GM19328 (cell line): ENCODE measurements around the gene PARD3.

Source experiments
- ATAC-seq: cut with Tn5 transposase; IDR thresholded peaks from one replicate; pipeline ENCODE4 v1.9.1; 2021; ENCODE audit warnings: mild to moderate bottlenecking, moderate library complexity; ENCODE audit not compliant: unreplicated experiment

The PARD3 gene

DNA sequence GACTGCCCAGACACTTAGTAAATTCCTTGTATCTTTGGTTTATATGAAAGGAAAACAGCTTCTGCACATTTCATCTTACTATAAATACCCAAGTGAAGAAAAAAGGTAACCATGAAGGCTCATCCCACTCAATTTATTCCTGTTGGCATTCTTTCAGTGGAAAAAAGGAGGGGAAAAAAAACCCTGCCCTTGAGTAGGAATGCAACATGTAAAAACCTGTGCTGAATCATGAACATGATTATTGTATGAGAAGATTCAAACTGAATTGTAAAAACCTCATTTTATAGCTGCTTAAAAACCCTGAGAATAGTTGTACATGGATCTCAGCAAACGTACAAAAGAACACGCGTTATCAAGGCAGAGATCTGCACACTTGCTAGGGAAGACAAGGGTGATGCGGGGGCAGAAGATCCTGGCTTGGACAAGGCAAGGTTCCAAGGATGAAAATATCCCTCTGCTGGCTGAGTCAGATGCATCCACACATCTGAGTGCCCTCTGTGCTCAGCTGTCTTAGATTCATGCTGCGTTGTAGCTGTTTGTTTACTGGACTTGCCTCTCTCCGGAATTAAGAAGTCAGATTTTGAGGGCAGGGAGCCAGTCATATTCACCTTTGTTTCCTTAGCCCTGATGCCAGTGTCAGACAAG lies 658.2 kb downstream of the PARD3 start:
- ATAC-seq: no peak

DNA sequence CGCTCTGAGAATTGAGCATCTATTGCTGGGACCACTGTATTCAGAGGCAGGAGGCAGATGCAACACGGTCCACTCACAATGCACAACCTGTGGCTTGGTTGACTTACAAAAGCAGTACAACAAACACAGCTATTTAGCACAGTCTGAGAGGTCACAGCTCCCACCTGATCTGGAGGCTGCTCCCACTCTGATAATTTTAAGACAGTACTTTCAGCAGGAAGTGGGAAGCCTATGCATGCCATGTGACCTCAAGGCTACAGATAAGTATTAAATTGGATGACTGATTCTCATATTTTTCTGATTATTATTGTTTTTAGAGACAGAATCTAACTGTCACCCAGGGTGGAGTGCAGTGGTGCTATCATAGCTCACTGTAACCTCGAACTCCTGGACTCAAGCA lies 659.3 kb downstream of the PARD3 start:
- ATAC-seq: no peak

DNA sequence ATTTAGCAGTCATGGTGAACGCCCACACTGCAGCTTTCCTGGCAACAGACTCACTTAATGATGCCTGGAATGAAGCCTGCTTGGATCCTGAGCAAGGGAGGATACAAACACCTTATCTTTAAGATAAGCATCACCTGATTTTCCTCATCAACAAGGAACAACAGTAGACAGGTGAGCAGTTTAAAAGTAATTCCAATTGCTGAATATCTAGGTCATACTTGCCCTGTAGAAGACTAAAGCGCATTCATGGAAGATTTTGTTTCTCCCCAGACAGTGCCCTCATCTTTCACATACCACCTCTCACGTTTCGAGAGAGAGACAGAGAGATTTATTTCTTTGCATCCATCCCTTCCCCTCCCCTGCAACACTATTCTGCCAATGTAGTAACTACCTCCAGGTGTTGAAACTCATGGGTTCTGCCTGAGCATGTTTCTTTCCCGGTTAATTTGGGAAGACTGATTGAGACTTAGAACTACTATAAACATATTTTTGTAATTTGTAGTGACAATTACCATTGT lies 660.7 kb downstream of the PARD3 start:
- no peak for ATAC-seq

DNA sequence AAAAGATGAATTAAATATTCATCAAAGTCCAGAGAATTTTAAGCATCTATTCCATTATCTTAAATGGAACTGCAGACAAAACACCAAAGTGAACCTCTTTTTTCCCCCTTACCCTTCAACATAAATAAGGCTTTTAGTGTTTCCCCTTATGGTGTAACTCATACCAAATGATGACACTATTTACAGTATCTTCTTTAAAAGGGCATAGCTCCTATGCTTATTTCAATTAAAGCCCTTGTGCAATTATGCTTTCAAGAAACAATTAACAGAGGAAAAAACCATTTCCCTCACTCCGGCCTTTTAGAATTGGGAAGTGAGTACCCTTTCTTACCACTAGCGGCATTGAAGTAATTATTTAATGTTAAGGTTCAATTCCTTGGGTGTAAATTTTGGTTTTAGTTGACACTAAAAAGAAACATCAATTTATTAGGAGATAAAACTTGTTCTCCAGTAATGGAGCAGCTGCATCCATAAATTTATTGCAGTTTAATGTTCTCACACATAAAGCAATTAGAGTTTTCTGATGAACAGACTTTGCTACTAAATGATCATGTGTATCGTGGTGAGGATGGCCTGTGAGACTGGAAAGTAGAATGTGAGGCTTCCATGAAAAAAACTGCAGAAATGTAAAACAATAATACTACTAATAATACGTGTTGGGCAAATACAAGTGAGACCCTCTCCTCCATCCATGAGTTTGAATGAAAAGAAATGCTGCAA lies 661.3 kb downstream of the PARD3 start:
- no peak for ATAC-seq

DNA sequence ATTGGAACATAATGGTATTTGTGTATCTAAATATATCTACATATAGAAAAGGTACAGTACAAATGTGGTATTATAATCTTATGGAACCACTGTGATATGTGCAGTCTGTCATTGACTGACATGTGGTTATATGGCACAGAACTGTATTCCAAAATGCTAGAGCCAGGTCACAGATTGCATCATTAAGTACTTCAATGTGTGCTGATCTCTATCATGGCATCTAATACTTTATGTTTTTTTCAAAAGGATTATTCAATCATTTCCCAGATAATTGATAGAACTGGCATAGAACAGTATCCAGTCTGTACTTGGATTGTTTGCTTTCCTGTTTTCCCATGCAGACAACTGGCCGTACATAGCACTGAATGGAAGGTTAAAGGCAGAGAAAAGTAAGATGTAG lies 662.7 kb downstream of the PARD3 start:
- no peak for ATAC-seq

DNA sequence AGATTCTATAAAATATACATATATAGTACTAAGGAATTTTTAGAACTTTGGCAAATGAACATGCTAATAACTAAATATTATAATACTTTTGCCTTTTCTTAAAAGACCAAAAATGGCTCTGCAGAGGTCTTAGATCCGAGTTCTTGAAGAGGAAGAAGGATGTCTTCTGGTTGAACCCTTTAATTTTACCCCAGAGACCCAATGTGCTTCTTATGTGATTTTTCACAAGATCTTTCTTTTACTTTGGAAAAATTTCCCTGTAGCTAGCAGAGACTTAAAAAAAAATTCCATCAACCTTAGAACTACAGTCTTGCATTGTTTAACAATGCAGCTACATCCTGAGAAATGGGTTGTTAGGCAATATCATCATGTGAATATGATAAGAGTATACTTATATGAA lies 663.2 kb downstream of the PARD3 start:
- ATAC-seq: no peak

DNA sequence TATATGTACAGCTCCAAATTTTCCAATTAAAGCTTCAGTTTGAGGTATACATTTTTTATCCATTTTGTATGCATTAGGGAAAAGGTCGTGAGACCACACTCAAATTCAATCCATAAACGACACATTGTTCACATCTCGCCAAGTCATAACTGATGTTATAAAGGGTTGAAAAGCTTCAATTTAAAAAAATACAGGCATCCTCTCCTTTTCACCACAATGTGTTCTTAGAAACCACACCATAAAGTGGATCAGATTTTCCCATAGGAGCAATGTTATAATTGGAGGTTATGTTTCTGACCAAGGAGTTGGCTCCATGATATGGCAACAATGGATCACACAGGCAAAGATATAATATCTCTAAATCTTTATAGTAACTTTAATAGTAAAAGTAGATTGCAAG lies 663.6 kb downstream of the PARD3 start:
- ATAC-seq: no peak

DNA sequence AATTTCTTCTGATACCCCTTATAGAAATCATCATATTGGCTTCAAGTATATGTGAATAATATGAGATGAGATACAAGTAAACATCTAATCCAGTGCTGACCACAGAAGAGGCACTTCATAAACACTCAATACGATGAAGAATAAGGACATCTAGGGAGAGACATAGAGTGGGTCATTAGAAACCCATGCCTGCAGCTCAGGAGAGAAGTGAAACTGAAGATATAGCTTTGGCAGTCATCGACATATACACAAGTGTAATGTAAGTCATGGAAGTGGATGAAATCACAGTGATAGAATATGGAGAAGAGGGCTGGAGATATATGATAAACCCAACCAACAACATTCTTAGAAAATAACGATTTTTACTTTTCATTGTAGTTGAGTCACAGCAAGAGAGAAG lies 665.0 kb downstream of the PARD3 start:
- ATAC-seq: no peak

DNA sequence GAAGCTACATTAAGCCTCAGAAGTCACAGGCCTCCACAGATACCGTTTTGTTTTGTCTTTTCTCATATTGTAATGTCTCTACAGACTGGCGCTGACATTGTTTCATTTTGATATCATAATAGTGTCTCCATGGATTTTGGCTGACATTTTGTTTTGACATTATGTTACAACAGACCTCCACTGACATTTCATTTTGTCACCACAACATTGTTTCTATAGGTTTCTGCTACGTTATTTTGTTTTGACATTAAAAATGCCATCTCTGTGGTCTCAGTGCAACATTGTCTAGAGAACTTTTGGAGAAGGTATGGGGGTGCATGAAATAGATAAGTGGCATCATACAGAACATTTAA lies 666.8 kb downstream of the PARD3 start:
- no peak for ATAC-seq

DNA sequence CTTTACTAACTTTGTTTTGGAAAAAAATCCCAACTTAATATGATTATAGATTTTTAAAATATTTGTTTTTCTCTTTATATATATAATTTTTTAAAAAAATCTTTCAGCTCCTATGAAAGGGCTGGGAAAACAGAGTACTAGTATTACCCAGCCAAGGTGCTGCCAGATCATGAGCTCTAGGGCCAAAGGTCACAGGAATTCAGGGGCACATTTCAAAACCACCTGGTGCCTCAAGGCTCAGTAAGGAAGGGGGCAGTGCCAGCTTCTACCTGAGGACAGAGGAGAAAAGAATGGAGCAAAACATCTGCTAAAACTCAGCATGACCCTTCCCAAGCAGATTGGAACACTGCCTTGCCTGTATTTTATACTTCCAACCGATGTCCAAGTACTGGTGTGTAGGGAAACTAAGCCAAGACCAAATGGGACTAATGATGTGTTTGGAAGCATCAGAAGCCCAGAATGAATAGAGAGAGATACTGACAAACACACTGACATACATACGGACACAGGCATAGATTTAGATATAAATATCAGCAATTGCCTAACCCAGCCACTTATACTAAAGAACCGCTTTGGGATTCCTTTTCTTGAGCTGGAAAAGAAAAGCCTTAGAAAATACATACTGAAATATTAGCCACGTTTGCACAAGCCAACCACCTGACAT lies 667.3 kb downstream of the PARD3 start:
- no peak for ATAC-seq

DNA sequence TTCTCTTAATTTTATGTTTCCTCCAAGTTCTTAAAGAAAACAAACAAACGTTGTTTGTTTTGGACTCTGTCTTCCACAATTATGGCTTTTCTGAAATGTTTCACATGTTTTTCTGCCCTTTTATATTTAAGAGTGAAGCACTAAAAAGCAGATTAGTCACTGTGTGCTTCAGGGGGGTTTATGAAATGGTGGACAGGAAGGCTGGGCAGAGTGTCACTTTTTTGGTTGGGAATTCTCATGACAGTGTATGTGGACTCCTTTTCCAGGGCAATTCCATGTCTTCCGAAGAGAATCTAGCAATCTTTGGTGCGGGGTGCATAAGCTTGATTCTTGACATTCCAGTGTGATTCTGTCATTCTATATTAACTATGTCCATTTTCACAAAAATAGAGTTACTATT lies 669.4 kb downstream of the PARD3 start:
- no peak for ATAC-seq

DNA sequence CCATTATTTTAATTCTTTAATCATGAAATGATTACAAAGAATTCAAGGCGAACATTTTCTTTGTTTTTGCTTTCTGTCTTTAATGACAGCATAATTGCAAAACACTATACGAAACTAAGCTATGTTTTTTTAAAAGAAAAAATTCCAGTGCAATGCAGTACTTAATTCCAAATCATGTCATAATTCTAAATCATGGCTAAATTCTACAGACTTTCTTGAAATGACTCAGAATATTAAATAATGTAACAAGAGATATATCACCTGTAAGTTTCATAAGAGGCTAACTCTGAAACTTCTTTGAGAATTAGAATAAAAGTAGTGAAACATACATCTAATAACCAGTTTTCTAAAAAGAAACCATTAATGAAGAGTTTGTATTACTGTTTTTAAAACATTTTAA lies 671.6 kb downstream of the PARD3 start:
- ATAC-seq: no peak

DNA sequence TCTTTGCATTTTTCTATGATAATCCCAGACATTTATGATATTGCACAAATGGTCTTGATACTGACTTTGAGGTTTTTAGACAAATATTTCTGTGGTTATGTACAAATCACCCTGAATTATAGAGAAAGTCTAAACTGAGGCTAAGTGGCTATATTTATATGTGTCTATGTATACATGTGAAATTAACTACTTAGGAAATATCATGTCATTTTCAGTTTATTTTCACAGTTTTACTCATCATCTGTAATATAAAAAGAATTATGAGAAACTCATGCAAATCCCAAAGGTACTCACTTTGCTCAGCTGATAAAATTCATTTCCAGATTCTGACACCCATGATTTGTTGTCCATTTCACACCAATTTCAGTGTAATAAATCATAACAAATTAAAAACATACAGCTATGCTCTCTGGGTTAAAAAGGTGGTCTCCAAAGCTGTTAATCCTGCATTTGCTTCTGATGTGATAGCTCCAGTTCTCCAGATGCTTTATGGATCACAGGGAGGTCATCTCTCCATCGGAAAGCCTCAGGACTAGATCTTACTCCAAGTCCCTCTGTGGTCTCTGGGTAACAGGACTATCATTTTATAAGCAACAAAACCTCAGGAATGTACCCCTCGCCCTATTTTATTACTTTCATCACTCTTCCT lies 673.9 kb downstream of the PARD3 start:
- no peak for ATAC-seq

DNA sequence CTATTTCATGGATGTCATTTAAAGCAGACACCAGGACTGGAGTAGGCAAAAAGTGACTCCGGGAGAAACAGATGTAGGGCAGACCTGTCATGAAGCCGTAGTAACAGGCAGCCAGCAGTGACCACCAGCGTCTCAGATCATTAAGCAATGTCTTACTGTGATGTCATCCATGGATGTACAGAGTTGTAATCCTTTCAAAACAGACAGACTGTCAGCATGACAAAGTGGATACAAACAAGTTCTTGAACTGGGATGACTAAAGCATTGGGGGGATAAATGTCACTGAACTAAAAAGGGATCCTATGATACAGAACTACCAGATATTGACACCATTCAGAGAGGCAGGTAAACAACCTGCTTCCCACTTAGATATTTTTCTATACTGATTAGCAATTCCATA lies 675.5 kb downstream of the PARD3 start:
- no peak for ATAC-seq

DNA sequence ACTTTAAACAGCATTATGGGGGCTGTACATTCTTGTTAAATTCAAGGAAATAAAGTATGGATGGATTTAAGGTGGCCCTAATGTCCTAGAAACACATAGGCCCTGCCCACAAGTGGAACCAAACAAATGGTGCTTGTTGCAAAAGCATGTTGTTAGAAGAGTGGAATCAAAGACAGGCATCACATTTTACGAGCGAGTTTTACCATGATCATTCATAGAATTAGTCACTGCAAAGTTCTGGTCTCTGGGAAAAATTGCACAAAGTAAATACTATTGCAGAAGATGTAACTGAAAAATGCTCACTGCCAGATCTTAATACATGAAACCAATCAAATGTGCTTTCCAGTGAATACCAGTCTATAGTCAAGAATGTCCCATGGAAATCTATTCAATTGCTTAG lies 677.1 kb downstream of the PARD3 start:
- ATAC-seq: no peak

DNA sequence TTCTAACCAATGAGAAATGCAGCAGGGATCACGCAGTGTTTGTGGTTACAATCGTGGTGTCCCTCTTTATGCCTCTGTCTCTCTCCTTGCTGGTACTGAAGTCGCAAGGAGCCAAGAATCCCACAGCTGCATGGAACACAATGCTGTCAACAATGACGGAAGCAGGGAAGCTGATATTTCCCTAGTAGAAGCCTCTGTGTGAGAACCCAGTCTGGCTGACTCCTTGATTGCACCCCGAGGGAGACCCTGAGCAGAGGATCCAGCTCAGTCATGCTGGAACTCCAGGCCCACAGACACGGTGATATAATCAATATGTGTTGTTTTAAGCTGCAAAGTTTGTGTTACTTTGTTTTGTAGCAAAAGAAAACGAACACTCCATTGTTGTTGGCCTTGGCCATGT lies 677.9 kb downstream of the PARD3 start:
- ATAC-seq: no peak

DNA sequence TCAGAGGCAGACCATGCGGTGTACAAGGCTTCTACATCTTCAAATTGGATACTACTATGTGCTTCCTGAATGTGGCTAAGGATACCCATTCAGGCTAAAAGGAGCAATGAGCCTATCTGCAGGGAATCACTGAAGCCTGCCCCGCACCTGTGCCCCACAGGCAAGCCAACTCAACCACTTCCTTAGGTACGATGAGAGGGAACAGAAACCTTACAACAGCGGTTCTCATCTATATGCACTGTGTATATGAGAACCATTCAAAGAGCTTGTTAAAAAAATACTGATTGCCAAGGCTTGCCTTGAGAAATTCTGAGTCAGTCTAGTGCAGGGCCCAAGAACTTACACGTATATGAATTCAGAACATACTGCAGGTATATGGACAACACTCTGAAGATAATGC lies 679.6 kb downstream of the PARD3 start:
- ATAC-seq: peak; percentile 80

DNA sequence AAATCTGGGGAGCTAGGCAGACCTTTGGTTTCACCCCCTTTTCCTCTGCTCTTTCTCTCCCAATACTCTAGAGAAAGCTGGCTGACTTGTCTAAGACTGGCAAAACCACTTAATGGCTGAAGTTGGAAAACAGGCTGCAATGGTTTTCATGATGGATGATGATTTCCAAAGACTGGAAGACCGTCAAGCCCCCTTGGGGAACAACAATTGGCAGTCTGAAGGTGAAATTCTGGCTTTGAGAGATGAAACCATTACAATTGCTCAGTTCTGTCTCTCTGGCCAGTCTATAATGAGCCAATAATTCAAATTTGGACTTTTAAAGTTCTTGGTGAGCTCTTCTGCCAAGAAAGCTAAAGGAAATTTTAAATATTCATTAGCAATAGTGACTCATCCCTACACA lies 680.5 kb downstream of the PARD3 start:
- ATAC-seq: no peak

DNA sequence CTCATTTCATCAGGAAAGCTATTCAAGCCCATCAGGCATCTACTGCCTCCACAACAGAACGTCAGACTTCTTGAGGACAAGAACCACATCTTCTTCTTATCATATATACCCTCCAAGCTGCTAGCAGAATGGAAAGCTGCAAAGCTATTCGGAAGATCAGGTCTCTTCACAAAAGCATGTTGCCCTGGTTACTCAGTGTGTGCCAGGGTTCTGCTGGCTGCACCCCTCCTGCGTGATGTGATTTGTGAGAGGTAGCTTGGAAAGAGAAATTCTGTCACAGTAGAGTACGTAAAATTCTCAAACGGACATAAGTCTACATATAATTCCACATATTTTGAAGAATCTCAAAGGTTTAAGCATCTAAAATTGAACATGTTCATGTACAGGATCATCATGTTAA lies 681.7 kb downstream of the PARD3 start:
- ATAC-seq: no peak

DNA sequence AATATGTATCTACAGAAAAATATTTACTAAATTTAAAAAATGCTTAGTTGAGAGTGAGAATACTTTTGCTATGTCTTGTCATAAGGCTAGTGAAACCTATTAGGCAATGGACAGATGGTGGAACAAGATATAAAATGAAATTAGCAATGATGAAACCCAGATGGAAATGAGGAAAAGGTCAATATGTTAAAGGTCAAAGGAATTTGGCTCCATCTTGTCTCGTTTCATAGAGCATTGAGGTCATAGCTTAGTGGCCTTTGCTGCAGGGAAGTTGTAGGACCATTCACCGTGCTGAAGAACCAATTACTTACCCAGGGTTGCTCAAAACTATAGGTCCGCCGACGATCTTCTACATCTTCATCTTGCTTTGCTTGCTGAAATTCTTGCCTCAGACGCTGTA lies 683.9 kb downstream of the PARD3 start:
- no peak for ATAC-seq

DNA sequence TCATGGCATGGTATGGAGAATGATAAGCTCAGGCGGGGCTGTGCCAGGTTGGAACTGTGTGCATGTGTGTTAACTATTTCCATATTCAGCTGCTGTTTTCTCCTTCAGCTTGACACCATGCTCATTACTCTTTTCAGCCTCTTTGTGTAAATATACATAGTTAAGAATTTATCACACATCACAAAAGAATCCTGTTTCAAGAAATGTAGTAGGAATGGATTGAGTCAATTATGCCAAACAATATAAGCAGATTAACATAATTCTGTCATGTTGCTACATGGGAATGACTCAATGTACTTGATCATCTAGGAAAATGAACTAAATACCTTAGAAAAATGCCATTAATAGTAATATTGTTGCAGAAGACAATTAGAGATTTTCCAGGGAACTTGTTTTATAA lies 687.4 kb downstream of the PARD3 start:
- no peak for ATAC-seq
